Fibroblast of skin of right quadriceps (primary cell): ENCODE data around the gene CLEC2B.
"Not testable (repeated sequence)": the region's sequence is repeated elsewhere in the genome, so short reads cannot be mapped to it uniquely, and the experiment has no call there.

Source experiments
- DNase-seq: peaks from one replicate; pipeline ENCODE4 v3.0.0-alpha.2; 2013

The CLEC2B gene

DNA sequence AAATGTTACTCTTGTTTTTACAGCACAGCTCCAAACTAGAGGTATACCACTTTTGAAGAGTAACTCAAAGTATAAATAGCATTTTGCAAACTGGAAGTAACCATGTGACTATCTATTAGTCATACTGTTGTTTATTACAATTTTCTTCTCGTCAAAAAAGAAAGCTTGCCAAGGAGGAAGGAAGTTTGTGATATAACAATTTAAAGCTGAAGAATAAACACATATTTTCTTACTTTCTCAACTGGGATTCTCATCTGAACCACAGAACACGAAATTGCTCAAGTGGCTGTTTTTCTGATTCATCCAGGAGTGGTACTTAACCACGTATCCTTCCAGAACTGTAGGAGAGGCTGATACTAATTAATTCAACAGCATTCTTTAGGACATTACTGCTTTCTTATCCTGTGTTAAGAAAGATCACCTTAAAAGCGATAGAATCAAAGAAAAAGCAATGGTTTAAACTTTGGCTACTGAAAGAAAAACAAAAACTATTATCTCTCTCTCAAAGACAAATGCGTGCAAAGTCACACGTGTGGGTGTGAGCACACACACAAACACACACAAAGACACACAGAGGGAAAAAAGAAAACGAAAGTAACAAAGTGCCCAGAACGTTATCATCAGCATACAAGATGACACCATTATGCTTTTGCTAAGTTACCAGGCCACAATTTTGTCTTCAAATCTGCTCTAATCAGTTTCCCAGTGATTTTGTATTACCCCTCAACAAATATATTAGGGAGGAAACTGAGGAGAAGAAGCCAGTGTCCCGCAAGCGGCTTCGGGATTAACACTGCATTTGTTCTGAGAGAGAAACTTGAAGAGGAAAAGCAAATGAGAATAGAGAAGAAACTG, at the start of gene CLEC2B:
Gene CLEC2B, minus strand, starts transcription at position 48 of the 855 bp plus-strand sequence.
- peak; percentile 86 for DNase-seq

GRCh38 chr12:9911708-9912107, 42.6 kb upstream of the CLEC2B start:
- no peak for DNase-seq

- peak; percentile 4 for DNase-seq
Observed at GRCh38 chr12:9910716-9911421, 41.7 kb upstream of the CLEC2B start.

- no peak for DNase-seq
Observed at GRCh38 chr12:9909724-9910123, 40.6 kb upstream of the CLEC2B start.

GRCh38 chr12:9908350-9908749, 39.2 kb upstream of the CLEC2B start:
- no peak for DNase-seq

GRCh38 chr12:9907769-9908168, 38.6 kb upstream of the CLEC2B start:
- no peak for DNase-seq

GRCh38 chr12:9906873-9907272, 37.7 kb upstream of the CLEC2B start:
- DNase-seq: no peak

DNA sequence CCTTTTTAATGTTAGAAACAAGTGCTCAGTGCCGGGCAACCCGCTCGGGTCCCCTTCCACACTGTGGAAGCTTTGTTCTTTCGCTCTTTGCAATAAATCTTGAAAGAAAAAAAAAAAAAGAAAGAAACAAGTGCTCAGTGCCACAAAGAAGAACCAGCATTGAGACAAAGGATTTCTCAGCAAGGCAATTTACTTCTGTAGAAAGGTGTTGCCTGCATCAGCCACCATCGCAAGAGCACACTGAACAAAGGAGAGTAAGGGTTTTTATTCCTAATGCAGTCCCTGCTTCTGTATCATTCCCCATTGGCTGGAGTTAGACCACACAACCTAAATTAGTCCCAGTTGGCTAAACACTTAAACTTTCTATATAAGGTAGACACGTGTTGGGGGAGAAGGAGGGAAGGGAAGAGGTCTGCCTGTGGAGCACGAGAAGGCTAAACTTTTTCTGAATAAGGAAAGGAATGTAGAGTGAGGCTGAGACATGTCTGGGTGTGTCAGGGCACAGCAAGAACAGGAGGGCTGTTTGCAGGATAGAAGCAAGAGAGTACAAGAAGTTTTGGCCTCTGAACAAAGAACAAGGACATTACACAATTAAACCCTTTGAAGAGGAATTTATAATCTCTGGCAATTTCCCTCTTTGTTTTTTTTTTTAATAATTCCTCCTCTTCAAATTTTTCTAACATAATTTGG, 33.5 kb upstream of the CLEC2B start:
- no peak for DNase-seq

DNA sequence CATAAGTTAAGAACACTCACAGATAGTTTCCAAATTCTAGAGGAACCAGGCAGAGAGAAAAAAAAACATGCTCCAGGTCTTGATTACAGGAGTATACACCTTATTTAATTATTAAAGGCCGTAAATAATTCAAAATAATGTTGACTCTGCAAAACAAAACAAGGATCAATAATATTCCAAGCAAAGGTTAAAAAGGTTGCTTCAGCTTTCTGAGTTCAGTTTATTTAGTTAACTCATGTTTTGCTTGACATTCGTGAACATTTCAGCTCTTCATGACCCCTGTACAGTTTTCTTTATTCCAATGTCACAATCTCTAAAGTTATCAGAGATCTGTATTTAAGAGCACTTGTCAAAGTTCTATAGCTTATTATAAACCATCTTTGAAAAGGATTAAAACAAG, 31.8 kb upstream of the CLEC2B start:
- no peak for DNase-seq

GRCh38 chr12:9899209-9899608, 30.1 kb upstream of the CLEC2B start:
- no peak for DNase-seq

- DNase-seq: no peak
Observed at GRCh38 chr12:9897535-9897934, 28.4 kb upstream of the CLEC2B start.

GRCh38 chr12:9895215-9895971, 26.2 kb upstream of the CLEC2B start:
- DNase-seq: no peak

- DNase-seq: no peak
Observed at GRCh38 chr12:9888665-9889273, 19.6 kb upstream of the CLEC2B start.

- no peak for DNase-seq
Observed at GRCh38 chr12:9883175-9883574, 14.0 kb upstream of the CLEC2B start.

GRCh38 chr12:9881988-9882387, 12.8 kb upstream of the CLEC2B start:
- no peak for DNase-seq

- no peak for DNase-seq
Observed at GRCh38 chr12:9881246-9881645, 12.1 kb upstream of the CLEC2B start, which contains the start of gene KLRF2. Gene KLRF2, plus strand, starts transcription at chr12:9881489. Its CDS starts 107 bp downstream, at chr12:9881596.

DNA sequence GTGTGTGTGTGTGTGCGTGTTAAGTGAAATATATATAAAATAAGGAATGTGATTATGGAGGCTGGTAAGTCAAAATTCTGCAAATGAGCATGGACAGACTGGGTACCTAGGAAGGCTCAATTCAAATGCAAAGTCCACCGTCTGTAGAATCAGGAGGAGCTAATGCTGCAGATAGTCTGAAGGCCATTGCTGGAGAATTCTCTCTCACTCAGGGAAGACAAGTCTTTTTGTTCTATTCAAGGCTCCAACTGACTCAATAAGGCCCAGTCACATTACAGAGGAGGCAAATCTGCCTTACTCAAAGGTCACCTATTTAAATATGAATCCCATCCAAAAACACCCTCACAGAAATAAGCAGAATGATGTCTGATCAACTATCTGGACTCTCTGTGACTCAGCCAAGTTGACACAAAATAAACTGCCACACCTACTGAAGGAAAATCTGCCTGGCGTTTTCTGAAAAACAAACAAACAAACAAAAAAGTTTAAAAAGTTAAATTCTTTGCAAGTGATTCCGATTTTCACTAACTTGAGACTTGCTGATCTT, 11.5 kb upstream of the CLEC2B start:
- DNase-seq: no peak

GRCh38 chr12:9876120-9876519, 7.0 kb upstream of the CLEC2B start:
- DNase-seq: not testable (repeated sequence)

DNA sequence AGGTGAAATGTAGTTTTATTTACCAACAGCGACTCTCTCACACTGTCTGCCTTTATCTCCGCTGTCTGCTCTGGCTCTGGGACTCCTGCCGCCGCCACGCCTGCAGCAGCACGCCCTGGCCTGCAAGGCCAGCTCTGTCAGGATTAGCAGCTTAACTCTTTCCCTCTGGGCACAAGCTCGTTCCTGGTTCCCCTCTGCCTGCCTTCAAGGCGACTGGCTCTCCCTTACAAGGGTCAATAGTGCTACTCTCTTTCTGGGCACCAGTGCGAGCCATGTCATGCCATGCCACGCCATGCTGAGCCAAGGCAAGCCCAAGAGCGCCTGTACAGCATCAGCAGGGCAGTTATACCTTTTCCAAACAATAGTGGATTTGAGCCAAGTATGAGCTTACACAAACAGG, 3.6 kb upstream of the CLEC2B start:
- DNase-seq: no peak

GRCh38 chr12:9872162-9872561, 3.0 kb upstream of the CLEC2B start:
- DNase-seq: no peak

DNA sequence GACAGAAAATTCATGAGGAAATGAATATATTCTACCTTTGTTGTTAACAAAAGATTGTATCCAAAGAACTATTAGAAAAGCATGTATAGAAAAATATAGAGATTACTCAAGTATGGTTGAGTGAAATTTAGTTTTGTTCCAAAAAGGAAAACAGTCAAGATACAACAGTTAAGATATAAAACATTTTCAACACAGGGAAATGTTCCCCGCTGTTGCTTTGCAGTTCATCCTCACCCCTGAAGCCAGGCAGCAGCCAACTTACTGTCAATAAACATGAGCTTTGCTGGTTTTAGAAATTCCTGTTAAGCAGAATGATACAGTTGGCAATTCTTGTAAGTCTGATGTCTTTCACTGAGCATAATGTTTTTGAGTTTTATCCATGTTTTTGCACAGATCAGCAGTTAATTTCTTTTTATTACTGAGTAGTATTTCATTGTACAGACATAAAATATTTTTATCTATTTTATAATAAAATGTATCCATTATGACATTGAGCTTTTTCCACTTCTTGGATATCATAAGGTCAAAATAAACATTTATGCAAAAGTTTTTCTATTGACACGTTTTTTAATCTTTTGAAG, 1.2 kb upstream of the CLEC2B start:
- DNase-seq: peak; percentile 1

- DNase-seq: no peak
Observed at GRCh38 chr12:9868951-9869306, 225 bp downstream of the CLEC2B start.
